ENCODE data around the gene ATP2C2.
"Not testable (repeated sequence)": the region's sequence is repeated elsewhere in the genome, so short reads cannot be mapped to it uniquely, and the experiment has no call there.

Gene ATP2C2

GRCh38 chr16:84419730-84420129, 51.4 kb downstream of the ATP2C2 start:
- no peak for DNase-seq (ENCODE audit: low read depth)
- H3K4me3 ChIP-seq (ENCODE audit: low read depth, low read length): no peak overlapping the region
- no peak for TF ChIP-seq CTCF (conservative IDR thresholded peaks at IDR 0.05; ENCODE audit: low read depth, low read length)

- H3K4me3 ChIP-seq (ENCODE audit: low read depth, low read length); DNase-seq (ENCODE audit: low read depth): not testable (repeated sequence)
Measured at GRCh38 chr16:84420556-84420955, 52.2 kb downstream of the ATP2C2 start.

GRCh38 chr16:84421081-84421937, 53.0 kb downstream of the ATP2C2 start:
- TF ChIP-seq CTCF (conservative IDR thresholded peaks at IDR 0.05; ENCODE audit: low read depth, low read length): no peak

GRCh38 chr16:84421938-84422220, 53.5 kb downstream of the ATP2C2 start:
- TF ChIP-seq CTCF (conservative IDR thresholded peaks at IDR 0.05; ENCODE audit: low read depth, low read length): no peak
- no peak for DNase-seq (ENCODE audit: low read depth)

More at GRCh38 chr16:84421081-84421937, 53.0 kb downstream of the ATP2C2 start:
- H3K4me3 ChIP-seq (ENCODE audit: low read depth, low read length): no peak overlapping the region
- DNase-seq (ENCODE audit: low read depth): no peak

GRCh38 chr16:84423416-84423837, 55.1 kb downstream of the ATP2C2 start:
- peak; percentile 61 for DNase-seq (ENCODE audit: low read depth)
- no peak overlapping the region for H3K4me3 ChIP-seq (ENCODE audit: low read depth, low read length)
- no peak for TF ChIP-seq CTCF (conservative IDR thresholded peaks at IDR 0.05; ENCODE audit: low read depth, low read length)

More at GRCh38 chr16:84421938-84422220, 53.5 kb downstream of the ATP2C2 start:
- no peak overlapping the region for H3K4me3 ChIP-seq (ENCODE audit: low read depth, low read length)

GRCh38 chr16:84425696-84426095, 57.4 kb downstream of the ATP2C2 start:
- no peak overlapping the region for H3K4me3 ChIP-seq (ENCODE audit: low read depth, low read length)
- TF ChIP-seq CTCF (conservative IDR thresholded peaks at IDR 0.05; ENCODE audit: low read depth, low read length): no peak

GRCh38 chr16:84426804-84427203, 58.5 kb downstream of the ATP2C2 start:
- no peak for TF ChIP-seq CTCF (conservative IDR thresholded peaks at IDR 0.05; ENCODE audit: low read depth, low read length)

More at GRCh38 chr16:84425696-84426095, 57.4 kb downstream of the ATP2C2 start:
- no peak for DNase-seq (ENCODE audit: low read depth)

More at GRCh38 chr16:84426804-84427203, 58.5 kb downstream of the ATP2C2 start:
- H3K4me3 ChIP-seq (ENCODE audit: low read depth, low read length): no peak overlapping the region
- no peak for DNase-seq (ENCODE audit: low read depth)
